Activated naive CD4-positive, alpha-beta T cell treated with anti-CD3 and anti-CD28 coated beads, Interleukin-2, amount 10 ng/mL, durations not matched to agents 7 days and 5 days (primary cell): ENCODE data around the gene CTXND2.
"Not testable (repeated sequence)": the region's sequence is repeated elsewhere in the genome, so short reads cannot be mapped to it uniquely, and the experiment has no call there.

ENCODE experiments used
- CTCF ChIA-PET: fragments of 350-600 bp; sonication (Branson Sonifier 250); formaldehyde crosslinking; loops from one replicate; lab custom pipeline; 2021; ENCODE audit warnings: antibody characterized with exemption; lab: Charles Lee
- DNase-seq: peaks from one replicate; pipeline ENCODE4 v3.0.0-alpha.2; 2020
- H3K27ac Mint-ChIP-seq: one replicate; pipeline ENCODE4 v1.8.0; 2021; ENCODE audit warnings: mild to moderate bottlenecking, moderate library complexity, mixed read lengths
- H3K27me3 Mint-ChIP-seq: one replicate; pipeline ENCODE4 v1.8.0; 2021; ENCODE audit warnings: mild to moderate bottlenecking, mixed read lengths
- H3K36me3 Mint-ChIP-seq: one replicate; pipeline ENCODE4 v1.8.0; 2021; ENCODE audit warnings: mixed read lengths
- H3K4me1 Mint-ChIP-seq: one replicate; pipeline ENCODE4 v1.8.0; 2021; ENCODE audit warnings: mixed read lengths
- H3K4me3 Mint-ChIP-seq: one replicate; pipeline ENCODE4 v1.8.0; 2021; ENCODE audit warnings: mild to moderate bottlenecking, moderate library complexity, mixed read lengths
- H3K9me3 Mint-ChIP-seq: one replicate; pipeline ENCODE4 v1.8.0; 2021; ENCODE audit warnings: mixed read lengths

CTXND2 gene

DNA sequence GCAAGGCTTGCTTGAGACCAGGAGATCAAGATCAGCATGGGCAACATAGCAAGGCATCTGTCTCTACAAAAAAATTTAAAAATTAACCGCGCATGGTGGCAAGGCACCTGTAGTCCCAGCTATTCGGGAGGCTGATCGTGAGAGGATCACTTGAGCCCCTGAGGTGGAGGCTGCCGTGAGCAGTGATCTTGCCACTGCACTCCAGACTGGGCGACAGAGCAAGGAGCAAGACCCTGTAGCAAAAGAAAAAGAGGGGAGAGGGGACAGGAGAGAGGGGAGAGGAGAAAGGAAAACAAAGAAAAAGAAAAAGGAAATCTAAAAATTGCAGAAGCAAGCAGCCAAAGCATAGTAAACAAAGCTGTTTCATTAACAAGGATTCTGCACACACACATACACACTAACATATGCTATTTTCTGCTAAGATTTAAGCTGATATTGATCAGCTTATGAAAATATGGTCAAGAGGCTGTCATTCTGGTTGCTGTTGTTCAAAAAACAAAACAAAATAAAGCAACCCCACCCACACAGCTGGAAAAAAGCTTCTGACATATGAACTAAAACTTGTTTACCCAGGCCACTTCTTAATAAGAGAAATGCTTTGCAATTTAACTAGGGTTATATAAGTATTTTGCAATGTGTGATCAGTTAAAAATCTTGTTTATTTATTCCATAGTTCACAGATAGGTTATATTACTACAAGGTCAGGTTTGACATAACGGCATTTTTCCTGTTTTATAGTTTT, 12.3 kb upstream of the CTXND2 start:
- DNase-seq, result no peak
- peaks cover 30% of the 10 kb centered on the region for H3K36me3 Mint-ChIP-seq
- no peaks in the 10 kb centered on the region for H3K27me3 Mint-ChIP-seq
- peak overlapping the region; percentile 94 for H3K27ac Mint-ChIP-seq
- H3K4me3 Mint-ChIP-seq, result peak overlapping the region; percentile 91
- CTCF ChIA-PET, result interaction anchor here (0.6 to 1.0 kb wide), 3 partner anchors 9 to 513 kb away, joined by 3 read pairs; partner anchors contain the start of gene MINDY1
- peaks cover 44% of the 10 kb centered on the region for H3K4me1 Mint-ChIP-seq
- no peaks in the 10 kb centered on the region for H3K9me3 Mint-ChIP-seq

DNA sequence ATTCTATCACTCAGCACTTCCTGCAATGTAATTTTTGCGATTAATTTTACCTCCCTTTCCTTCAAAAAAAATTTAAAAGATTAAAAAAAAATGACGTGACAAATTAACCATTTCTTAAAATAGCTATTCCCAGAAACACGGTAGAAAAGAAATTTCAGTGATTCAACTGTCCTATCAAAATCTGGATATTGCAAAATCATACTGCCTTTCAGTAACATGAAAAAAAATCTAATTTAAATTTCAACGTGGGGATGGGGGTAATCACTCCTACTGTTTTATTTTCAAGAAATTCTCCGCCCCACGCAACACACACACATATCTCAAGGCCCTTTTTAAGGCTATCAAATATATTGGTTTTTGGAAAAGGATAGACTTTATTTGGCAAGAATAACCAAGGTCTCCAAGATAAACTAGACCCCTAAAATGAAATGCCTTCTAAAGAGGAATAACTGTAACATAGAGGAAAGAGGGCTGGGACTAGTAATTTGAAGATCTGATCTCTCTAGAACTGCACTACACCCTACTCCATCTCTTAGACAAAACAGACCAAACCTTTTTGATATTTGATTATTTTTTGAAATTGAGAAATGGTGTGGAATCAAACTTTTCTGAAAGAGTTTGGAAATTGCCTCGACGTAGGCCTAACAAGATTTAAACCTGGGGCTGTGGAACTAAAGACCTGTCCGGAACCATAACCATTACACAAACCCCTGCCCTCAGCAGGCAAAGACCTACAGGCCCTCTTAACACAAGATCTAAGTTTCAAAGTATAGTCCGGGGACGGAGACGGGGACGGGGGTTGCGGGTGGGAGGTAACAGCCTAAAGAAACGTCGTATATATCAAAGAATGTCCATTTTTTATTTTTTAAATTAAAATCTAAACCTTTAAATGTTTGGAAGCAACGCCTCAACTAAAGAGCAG, 11.5 kb upstream of the CTXND2 start:
- CTCF ChIA-PET, result interaction anchor here (0.6 to 1.0 kb wide), 3 partner anchors 10 to 514 kb away, joined by 3 read pairs; partner anchors contain the start of gene MINDY1
- peak overlapping the region; percentile 94 for H3K27ac Mint-ChIP-seq

DNA sequence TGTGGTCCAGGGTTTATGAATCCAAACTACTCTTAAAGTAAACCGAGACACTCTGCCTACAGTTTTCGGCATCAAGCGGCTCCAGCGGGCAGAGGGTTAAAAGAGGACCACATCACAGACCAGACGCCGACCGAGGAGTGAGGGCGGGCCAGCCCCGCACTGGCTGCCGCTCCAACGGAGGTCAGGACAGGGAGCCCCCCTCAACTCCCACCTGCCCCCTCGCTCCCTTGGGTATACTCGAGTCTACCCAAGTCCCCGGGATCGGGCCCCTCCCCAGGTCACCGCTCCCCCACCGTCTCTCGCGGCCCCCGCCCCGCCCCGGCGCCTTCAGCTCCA, 10.8 kb upstream of the CTXND2 start:
- H3K27me3 Mint-ChIP-seq, result no peaks in the 10 kb centered on the region
- peaks cover 36% of the 10 kb centered on the region for H3K4me1 Mint-ChIP-seq
- DNase-seq, result no peak
- peaks cover 24% of the 10 kb centered on the region for H3K36me3 Mint-ChIP-seq
- peak overlapping the region; percentile 91 for H3K4me3 Mint-ChIP-seq
- no peaks in the 10 kb centered on the region for H3K9me3 Mint-ChIP-seq
- CTCF ChIA-PET, result no interaction called here
- H3K27ac Mint-ChIP-seq, result peak overlapping the region; percentile 94

More for the DNA sequence above, 11.5 kb upstream of the CTXND2 start:
- Mint-ChIP-seq H3K27me3 (no peaks in the 10 kb centered on the region), H3K36me3 (peaks cover 26% of the 10 kb centered on the region), H3K4me1 (peaks cover 38% of the 10 kb centered on the region), H3K9me3 (no peaks in the 10 kb centered on the region), H3K4me3 (peak overlapping the region; percentile 91)
- DNase-seq, result no peak

DNA sequence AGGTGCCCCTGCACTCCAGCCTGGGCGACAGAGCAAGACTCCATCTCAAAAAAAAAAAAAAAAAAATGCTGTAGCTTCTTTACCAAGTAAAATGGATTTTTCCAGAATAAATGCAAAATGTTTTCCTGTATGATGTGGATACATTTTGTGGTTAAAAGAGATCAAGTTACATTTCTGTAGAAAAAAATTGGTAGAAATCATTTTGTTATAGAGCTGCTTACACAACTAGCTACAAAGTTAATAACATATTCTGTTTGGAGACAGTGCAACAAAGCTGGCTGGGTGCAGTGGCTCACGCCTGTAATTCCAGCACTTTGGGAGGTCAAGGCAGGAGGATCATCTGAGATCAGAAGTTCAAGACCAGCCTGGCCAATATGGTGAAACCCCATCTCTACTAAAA, 8.0 kb upstream of the CTXND2 start:
- H3K9me3 Mint-ChIP-seq, H3K36me3 Mint-ChIP-seq, H3K27ac Mint-ChIP-seq, DNase-seq, H3K4me3 Mint-ChIP-seq: not testable (repeated sequence)
- CTCF ChIA-PET, result interaction anchor here (0.7 to 1.4 kb wide), 3 partner anchors 16 to 249 kb away, joined by 3 to 4 read pairs (median 4); no protein-coding TSS in a partner anchor
- peaks cover 14% of the 10 kb centered on the region for H3K27me3 Mint-ChIP-seq
- peaks cover 41% of the 10 kb centered on the region for H3K4me1 Mint-ChIP-seq

DNA sequence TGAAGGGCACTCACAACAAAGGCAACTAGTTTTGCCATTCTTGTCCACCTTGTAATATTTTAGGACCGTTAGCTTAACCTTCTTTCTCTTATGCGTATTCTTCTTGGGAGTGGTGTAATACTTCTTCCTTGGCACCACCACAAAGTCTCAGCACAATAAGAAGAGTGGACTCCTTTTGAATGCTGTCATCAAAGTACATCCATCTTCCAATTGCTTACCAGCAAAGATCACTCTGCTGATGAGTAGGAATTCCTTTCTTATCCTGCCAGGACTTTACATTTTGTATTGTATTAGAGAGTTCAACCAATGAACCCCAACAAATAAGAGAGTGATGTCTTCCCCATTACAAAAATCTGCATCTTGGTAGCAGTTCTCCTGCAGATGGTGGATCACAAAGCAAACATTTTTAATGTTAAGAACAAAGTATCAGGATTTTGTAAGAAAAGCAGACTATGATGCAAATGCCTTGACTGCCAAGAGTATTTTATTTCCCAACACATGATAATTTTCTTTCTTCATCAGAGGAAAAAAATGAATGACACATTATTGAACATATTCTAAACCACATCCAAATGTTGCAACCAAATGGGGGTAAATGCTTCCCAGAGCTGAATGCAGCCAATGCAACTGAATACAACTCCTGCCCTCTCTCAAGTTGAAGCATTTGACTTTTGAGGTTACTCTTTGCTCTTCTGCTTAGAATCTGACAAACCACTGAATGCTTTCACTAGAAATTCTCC, 5.4 kb upstream of the CTXND2 start:
- CTCF ChIA-PET, result no interaction called here
- no peak overlapping the region for H3K27ac Mint-ChIP-seq
- H3K4me1 Mint-ChIP-seq, result peaks cover 32% of the 10 kb centered on the region
- H3K36me3 Mint-ChIP-seq, result no peaks in the 10 kb centered on the region
- H3K27me3 Mint-ChIP-seq, result peaks cover 20% of the 10 kb centered on the region
- no peaks in the 10 kb centered on the region for H3K9me3 Mint-ChIP-seq
- no peak overlapping the region for H3K4me3 Mint-ChIP-seq
- no peak for DNase-seq

DNA sequence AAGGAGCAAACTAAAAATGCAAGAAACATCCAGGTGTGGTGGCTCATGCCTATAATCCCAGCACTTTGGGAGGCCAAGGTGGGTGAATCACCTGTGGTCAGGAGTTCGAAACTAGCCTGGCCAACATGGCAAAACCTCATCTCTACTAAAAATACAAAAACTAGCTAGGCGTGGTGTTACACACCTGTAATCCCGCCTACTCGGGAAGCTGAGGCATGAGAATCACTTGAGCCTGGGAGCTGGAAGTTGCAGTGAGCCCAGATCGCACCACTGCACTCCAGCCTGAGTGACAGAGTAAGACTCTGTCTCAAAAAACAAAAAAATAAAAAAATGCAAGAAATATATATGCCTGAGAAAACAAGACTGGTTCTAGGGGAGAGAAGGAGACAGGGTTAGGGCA, 3.8 kb upstream of the CTXND2 start:
- H3K27ac Mint-ChIP-seq, H3K4me3 Mint-ChIP-seq, DNase-seq, H3K36me3 Mint-ChIP-seq, CTCF ChIA-PET, H3K9me3 Mint-ChIP-seq: not testable (repeated sequence)
- Mint-ChIP-seq H3K4me1 (peaks cover 26% of the 10 kb centered on the region), H3K27me3 (peaks cover 33% of the 10 kb centered on the region)

DNA sequence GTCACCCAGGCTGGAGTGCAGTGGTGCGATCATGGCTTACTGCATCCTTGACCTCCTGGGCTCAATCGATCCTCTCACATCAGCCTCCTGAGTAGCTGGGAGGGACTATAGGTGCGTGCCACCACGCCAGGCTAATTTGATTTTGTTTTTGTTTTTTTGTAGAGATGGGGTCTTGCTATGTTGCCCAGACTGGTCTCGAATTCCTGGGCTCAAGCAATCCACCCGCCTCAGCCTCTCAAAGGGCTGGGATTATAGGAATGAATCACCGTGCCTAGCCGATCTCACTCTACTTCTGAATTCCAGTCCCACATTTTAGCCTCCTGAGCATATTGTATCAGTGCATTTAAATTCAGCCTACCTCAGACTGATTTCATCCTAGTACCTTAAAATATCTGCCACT, 1.8 kb downstream of the CTXND2 start:
- Mint-ChIP-seq H3K27ac (no peak overlapping the region), H3K4me1 (peaks cover 43% of the 10 kb centered on the region), H3K9me3 (no peaks in the 10 kb centered on the region), H3K36me3 (peaks cover 3% of the 10 kb centered on the region), H3K27me3 (peaks cover 24% of the 10 kb centered on the region), H3K4me3 (no peak overlapping the region)
- CTCF ChIA-PET, result no interaction called here
- no peak for DNase-seq

DNA sequence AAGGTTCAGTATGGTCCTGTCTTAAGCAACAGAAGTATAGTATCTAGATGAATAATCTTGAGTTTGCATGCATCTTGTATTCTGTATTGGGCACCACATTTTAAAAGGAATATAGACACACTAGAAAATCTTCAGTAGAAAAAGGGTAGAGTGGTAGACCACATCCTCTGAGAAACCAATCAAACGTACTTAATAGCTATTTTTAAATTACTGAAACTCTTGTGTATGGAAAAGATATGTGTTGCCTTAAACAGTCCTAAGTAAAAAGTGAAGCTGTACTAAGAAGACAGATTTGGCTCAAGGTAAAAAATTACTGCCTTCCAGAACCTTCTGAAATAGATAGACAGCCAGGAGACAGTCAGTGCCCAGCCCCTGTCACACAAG, 3.1 kb downstream of the CTXND2 start:
- no peaks in the 10 kb centered on the region for H3K9me3 Mint-ChIP-seq
- H3K27me3 Mint-ChIP-seq, result peaks cover 23% of the 10 kb centered on the region
- DNase-seq, result no peak
- H3K36me3 Mint-ChIP-seq, result peaks cover 3% of the 10 kb centered on the region
- H3K4me1 Mint-ChIP-seq, result peaks cover 39% of the 10 kb centered on the region
- H3K4me3 Mint-ChIP-seq, result peak overlapping the region; percentile 0
- CTCF ChIA-PET, result interaction anchor here (1.1 to 1.4 kb wide), 2 partner anchors 30 to 32 kb away, joined by 4 read pairs; no protein-coding TSS in a partner anchor
- peak overlapping the region; percentile 56 for H3K27ac Mint-ChIP-seq

DNA sequence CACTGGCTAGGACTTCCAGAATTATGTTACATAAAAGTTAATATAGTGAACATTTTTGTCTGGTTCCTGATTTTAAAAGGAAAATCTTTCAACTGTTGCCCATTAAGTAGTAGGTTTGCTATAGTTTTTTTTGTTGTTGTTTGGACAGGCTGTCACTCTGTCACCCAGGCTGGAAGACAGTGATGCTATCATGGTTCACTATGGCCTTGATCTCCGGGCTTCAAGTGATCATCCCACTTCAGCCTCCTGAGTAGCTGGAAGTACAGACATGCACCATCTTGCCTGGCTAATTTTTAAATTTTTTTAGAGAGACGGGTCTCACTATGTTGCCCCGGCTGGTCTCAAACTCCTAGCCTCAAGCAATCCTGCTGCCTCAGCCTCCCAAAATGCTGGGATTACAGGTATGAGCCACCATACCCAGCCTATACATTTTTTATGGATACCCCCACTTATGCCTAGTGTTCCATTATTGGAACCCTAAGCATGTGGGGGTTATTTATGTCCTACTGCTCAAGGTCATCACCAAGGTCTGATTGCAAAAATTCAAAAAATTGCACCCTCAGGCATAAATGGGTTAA, 6.5 kb downstream of the CTXND2 start:
- no peak overlapping the region for H3K27ac Mint-ChIP-seq
- H3K9me3 Mint-ChIP-seq, result no peaks in the 10 kb centered on the region
- H3K4me3 Mint-ChIP-seq, result no peak overlapping the region
- H3K4me1 Mint-ChIP-seq, result peaks cover 29% of the 10 kb centered on the region
- peaks cover 3% of the 10 kb centered on the region for H3K36me3 Mint-ChIP-seq
- CTCF ChIA-PET, result interaction anchor here (1.8 kb wide), 1 partner anchor 29 kb away, joined by 4 read pairs; no protein-coding TSS in a partner anchor
- peaks cover 14% of the 10 kb centered on the region for H3K27me3 Mint-ChIP-seq
- no peak for DNase-seq

DNA sequence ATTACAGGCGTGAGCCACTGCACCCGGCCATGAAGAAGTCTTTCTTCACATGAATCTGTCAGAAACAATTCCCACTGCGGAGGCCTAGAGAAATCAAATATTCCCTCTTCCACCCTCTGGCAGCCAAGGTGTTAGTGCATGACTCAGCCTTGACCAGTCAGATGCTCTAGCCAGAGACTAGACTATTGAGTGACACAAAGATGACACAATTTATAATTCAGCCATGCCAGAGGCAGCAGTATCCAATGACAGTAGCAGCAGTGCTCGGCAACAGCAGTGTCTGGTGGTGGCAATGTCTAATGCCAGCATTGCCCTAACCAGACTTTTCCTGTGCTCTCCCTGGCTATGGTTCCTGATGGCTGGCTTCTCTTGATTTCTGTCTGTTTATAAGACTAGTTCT, 8.7 kb downstream of the CTXND2 start:
- Mint-ChIP-seq H3K27me3 (peaks cover 22% of the 10 kb centered on the region), H3K27ac (no peak overlapping the region), H3K36me3 (no peaks in the 10 kb centered on the region), H3K9me3 (no peaks in the 10 kb centered on the region), H3K4me3 (no peak overlapping the region), H3K4me1 (peaks cover 11% of the 10 kb centered on the region)
- CTCF ChIA-PET, result no interaction called here
- no peak for DNase-seq

DNA sequence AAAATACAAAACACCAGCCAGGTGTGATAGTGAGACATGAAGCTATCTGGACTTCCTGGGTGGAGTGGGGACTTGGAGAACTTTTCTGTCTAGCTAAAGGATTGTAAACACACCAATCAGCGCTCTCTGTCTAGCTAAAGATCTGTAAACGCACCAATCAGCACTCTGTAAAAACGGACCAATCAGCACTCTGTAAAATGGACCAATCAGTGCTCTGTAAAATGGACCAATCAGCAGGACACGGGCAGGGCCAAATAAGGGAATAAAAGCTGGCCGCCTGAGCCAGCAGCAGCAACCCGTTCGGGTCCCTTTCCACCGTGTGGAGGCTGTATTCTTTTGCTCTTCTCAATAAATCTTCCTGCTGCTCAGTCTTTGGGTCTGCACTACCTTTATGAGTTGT, 12.9 kb downstream of the CTXND2 start:
- not testable (repeated sequence) for H3K27ac Mint-ChIP-seq, H3K4me1 Mint-ChIP-seq, H3K4me3 Mint-ChIP-seq, H3K9me3 Mint-ChIP-seq, H3K36me3 Mint-ChIP-seq, DNase-seq
- CTCF ChIA-PET, result interaction anchor here (1.3 kb wide), 1 partner anchor 22 kb away, joined by 3 read pairs; no protein-coding TSS in a partner anchor
- H3K27me3 Mint-ChIP-seq, result peaks cover 23% of the 10 kb centered on the region

DNA sequence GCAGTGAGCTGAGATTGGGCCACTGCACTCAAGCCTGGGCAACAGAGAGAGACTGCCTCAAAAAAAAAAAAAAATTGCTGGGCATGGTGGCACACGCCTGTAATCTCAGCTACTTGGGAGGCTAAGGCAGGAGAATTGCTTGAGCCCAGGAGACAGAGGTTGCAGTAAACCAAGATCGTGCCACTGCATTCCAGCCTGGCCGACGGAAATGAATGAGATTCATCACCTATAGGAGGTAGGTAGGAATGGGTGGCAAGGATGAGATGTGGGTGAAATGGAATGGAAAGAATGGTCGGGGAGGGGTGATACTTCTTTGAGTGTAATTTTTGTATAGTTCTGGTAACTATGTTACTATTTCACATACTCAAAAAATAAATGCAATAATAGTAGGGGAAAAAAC, 15.4 kb downstream of the CTXND2 start:
- CTCF ChIA-PET, result no interaction called here
- Mint-ChIP-seq H3K27me3 (peaks cover 12% of the 10 kb centered on the region), H3K27ac (no peak overlapping the region), H3K4me3 (no peak overlapping the region), H3K36me3 (no peaks in the 10 kb centered on the region), H3K4me1 (no peaks in the 10 kb centered on the region), H3K9me3 (no peaks in the 10 kb centered on the region)
- DNase-seq, result no peak

DNA sequence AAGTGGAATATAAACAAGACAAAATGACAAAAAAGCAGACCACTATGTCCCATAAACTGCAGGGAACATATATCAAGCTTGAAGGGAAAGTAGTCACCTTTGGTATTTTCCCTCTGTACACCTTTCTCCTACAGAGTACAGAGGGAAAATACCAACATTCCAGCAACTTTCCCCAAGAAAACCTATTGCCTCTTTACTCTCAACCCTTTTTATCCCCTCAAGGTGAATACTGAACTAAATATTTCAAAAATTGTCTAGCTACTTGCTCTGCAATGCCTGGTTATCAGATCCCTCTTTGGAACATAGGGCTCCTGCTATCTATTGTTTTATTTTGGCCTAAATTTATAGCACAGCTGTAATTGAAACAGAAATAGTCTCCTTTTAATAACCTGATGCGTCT, 15.8 kb downstream of the CTXND2 start:
- no peaks in the 10 kb centered on the region for H3K4me1 Mint-ChIP-seq
- DNase-seq, result no peak
- no peaks in the 10 kb centered on the region for H3K9me3 Mint-ChIP-seq
- no peak overlapping the region for H3K27ac Mint-ChIP-seq
- no peak overlapping the region for H3K4me3 Mint-ChIP-seq
- peaks cover 12% of the 10 kb centered on the region for H3K27me3 Mint-ChIP-seq
- no peaks in the 10 kb centered on the region for H3K36me3 Mint-ChIP-seq
- CTCF ChIA-PET, result no interaction called here
